Tibial nerve (tissue), 4 donors: ENCODE data around the gene RBM17.

ENCODE experiments used
- EP300 ChIP-seq, 2 donors: sonication (generic); formaldehyde crosslinking; IDR thresholded peaks; one replicate each; pipeline ENCODE4 v1.6.1; 2017; ENCODE audit warnings: antibody characterized with exemption in 2 of 2, mild to moderate bottlenecking in 1 of 2
- POLR2A ChIP-seq, 2 donors: fragments of 450-650 bp; IDR thresholded peaks; one replicate each; pipeline ENCODE4 v1.6.1; 2017; ENCODE audit warnings: antibody characterized with exemption in 2 of 2, mild to moderate bottlenecking in 2 of 2, moderate library complexity in 2 of 2
- TF ChIP-seq, protein P1 (sequence below), 5 experiments: fragments of 200-600 bp in 3 of 5; fragments of 450-650 bp in 2 of 5; sonication (generic) in 3 of 5; IDR thresholded peaks; one replicate each; pipeline ENCODE4 v1.5.1; 2016 to 2019; ENCODE audit warnings: antibody characterized with exemption in 5 of 5, mild to moderate bottlenecking in 3 of 5, moderate library complexity in 2 of 5

DNA sequence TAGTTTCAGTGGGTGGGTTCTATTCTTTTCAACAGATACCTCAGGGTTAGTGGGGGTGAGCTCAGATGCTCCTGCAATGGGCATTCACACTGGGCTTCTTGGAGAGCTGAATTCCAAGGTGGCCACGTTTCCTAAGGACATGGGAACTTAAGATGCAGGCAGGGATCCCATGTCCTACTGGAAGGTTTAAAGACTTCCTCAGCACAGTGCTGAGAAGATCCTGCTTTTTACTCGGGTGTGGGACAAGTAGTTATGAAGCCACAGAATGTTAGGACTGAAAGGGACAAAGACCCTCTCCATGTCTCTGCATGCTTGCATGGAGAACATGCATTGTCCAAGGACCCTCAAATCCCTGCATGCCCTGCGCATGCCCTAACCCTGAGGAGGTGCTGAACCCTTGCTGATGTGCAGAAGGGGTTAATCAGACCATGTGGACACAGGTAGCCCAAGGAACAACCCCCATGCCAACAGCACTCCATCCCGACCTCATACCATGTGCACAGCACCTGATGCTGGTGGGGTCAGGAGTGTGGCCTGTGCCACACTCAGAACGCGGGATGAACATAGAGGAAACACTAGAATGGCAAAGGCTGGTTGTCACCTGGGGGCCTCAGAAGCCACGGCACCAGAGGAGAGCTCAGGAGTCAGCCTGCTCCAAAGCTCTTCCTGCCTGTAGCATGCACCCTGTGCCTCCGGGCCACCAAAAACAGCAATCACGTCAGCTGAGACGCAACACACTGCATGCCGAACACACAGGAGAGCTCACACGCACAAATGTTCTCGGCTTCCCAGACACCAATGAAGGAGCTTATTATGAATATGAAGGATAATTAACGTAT lies 41.8 kb upstream of the RBM17 start:
- TF ChIP-seq, protein P1, sequence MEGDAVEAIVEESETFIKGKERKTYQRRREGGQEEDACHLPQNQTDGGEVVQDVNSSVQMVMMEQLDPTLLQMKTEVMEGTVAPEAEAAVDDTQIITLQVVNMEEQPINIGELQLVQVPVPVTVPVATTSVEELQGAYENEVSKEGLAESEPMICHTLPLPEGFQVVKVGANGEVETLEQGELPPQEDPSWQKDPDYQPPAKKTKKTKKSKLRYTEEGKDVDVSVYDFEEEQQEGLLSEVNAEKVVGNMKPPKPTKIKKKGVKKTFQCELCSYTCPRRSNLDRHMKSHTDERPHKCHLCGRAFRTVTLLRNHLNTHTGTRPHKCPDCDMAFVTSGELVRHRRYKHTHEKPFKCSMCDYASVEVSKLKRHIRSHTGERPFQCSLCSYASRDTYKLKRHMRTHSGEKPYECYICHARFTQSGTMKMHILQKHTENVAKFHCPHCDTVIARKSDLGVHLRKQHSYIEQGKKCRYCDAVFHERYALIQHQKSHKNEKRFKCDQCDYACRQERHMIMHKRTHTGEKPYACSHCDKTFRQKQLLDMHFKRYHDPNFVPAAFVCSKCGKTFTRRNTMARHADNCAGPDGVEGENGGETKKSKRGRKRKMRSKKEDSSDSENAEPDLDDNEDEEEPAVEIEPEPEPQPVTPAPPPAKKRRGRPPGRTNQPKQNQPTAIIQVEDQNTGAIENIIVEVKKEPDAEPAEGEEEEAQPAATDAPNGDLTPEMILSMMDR (IDR thresholded peaks at IDR 0.05) = no peak
- no peak for TF ChIP-seq POLR2A (IDR thresholded peaks at IDR 0.05)
- no peak for TF ChIP-seq EP300 (IDR thresholded peaks at IDR 0.05)
